HEK293T (cell line): ENCODE data around the gene NXN.
"Not testable (repeated sequence)": the region's sequence is repeated elsewhere in the genome, so short reads cannot be mapped to it uniquely, and the experiment has no call there.

ENCODE experiments used
- CTCF ChIA-PET: fragments of 350-600 bp; formaldehyde crosslinking; extraction: SDS; loops from one replicate; lab custom pipeline; 2021; ENCODE audit warnings: antibody characterized with exemption, inconsistent platforms; lab: Yijun Ruan, JAX
- POLR2A ChIA-PET: fragments of 350-600 bp; formaldehyde crosslinking; extraction: SDS; loops from one replicate; lab custom pipeline; 2020; ENCODE audit warnings: antibody characterized with exemption, inconsistent platforms; lab: Yijun Ruan, JAX
- DNase-seq: peaks from one replicate; pipeline ENCODE4 v3.0.0; 2012; ENCODE audit warnings: mixed read lengths; ENCODE audit errors: extremely low spot score
- ARNT ChIP-seq: fragments of 450-650 bp; IDR thresholded peaks from 2 replicates; pipeline ENCODE4 v1.6.1; 2017; ENCODE audit warnings: mild to moderate bottlenecking
- BHLHE40 ChIP-seq: fragments of 450-650 bp; IDR thresholded peaks from 2 replicates; pipeline ENCODE4 v1.6.1; 2016; ENCODE audit warnings: mild to moderate bottlenecking, moderate library complexity, borderline replicate concordance
- CTBP1 ChIP-seq: fragments of 450-650 bp; IDR thresholded peaks from 2 replicates; pipeline ENCODE4 v1.6.1; 2016; ENCODE audit warnings: borderline replicate concordance
- ELF4 ChIP-seq: fragments of 450-650 bp; IDR thresholded peaks from 2 replicates; pipeline ENCODE4 v1.6.1; 2017; ENCODE audit warnings: antibody characterized with exemption
- FOXA1 ChIP-seq: fragments of 450-650 bp; IDR thresholded peaks from 2 replicates; pipeline ENCODE4 v1.6.1; 2016; ENCODE audit warnings: mild to moderate bottlenecking
- FOXK2 ChIP-seq: fragments of 450-650 bp; IDR thresholded peaks from 2 replicates; pipeline ENCODE4 v1.6.1; 2016; ENCODE audit warnings: mild to moderate bottlenecking
- FOXM1 ChIP-seq: fragments of 450-650 bp; IDR thresholded peaks from 2 replicates; pipeline ENCODE4 v1.6.1; 2017; ENCODE audit warnings: mild to moderate bottlenecking, borderline replicate concordance
- HDGF ChIP-seq: fragments of 450-650 bp; IDR thresholded peaks from 2 replicates; pipeline ENCODE4 v1.6.1; 2017; ENCODE audit warnings: antibody characterized with exemption, borderline replicate concordance
- L3MBTL2 ChIP-seq: fragments of 450-650 bp; conservative IDR thresholded peaks from 2 replicates; pipeline ENCODE4 v1.6.1; 2016; ENCODE audit warnings: mild to moderate bottlenecking
- LEF1 ChIP-seq: fragments of 450-650 bp; IDR thresholded peaks from 2 replicates; pipeline ENCODE4 v1.6.1; 2017; ENCODE audit warnings: mild to moderate bottlenecking, borderline replicate concordance
- NFRKB ChIP-seq: fragments of 450-650 bp; IDR thresholded peaks from 2 replicates; pipeline ENCODE4 v1.6.1; 2016; ENCODE audit warnings: mild to moderate bottlenecking, moderate library complexity
- PKNOX1 ChIP-seq: fragments of 450-650 bp; IDR thresholded peaks from 2 replicates; pipeline ENCODE4 v1.6.1; 2016
- SP1 ChIP-seq: fragments of 450-650 bp; IDR thresholded peaks from 2 replicates; pipeline ENCODE4 v1.6.1; 2017
- SUZ12 ChIP-seq: fragments of 450-650 bp; IDR thresholded peaks from 2 replicates; pipeline ENCODE4 v1.6.1; 2016; ENCODE audit warnings: mild to moderate bottlenecking
- TARDBP ChIP-seq: fragments of 450-650 bp; IDR thresholded peaks from 2 replicates; pipeline ENCODE4 v1.6.1; 2016
- ZNF384 ChIP-seq: fragments of 450-650 bp; IDR thresholded peaks from 2 replicates; pipeline ENCODE4 v1.6.1; 2016

NXN gene

GRCh38 chr17:872855-873254, 106.7 kb downstream of the NXN start:
- CTCF ChIA-PET = no interaction called here
- POLR2A ChIA-PET = no interaction called here
- TF ChIP-seq PKNOX1 = no peak
- no peak for TF ChIP-seq HDGF
- TF ChIP-seq TARDBP = no peak
- TF ChIP-seq FOXK2 = no peak
- no peak for TF ChIP-seq NFRKB
- no peak for TF ChIP-seq CTBP1
- no peak for TF ChIP-seq BHLHE40
- no peak for TF ChIP-seq LEF1
- TF ChIP-seq ELF4 = no peak
- no peak for TF ChIP-seq SUZ12
- no peak for TF ChIP-seq FOXA1
- no peak for TF ChIP-seq SP1
- no peak for TF ChIP-seq FOXM1
- TF ChIP-seq L3MBTL2 = no peak
- no peak for TF ChIP-seq ARNT
- TF ChIP-seq ZNF384 = no peak
- DNase-seq = no peak

GRCh38 chr17:871751-872519, 107.6 kb downstream of the NXN start:
- ChIA-PET CTCF (interaction anchor here (0.6 to 1.0 kb wide), 2 partner anchors 7 to 74 kb away, joined by 3 to 5 read pairs; no protein-coding TSS in a partner anchor), POLR2A (no interaction called here)
- no peak for TF ChIP-seq LEF1
- TF ChIP-seq CTBP1 = no peak
- TF ChIP-seq PKNOX1 = peak; percentile 93
- TF ChIP-seq TARDBP = no peak
- no peak for TF ChIP-seq ARNT
- DNase-seq = no peak

- ChIA-PET CTCF (interaction anchor here (0.6 kb wide), 1 partner anchor 16 kb away, joined by 4 read pairs; no protein-coding TSS in a partner anchor), POLR2A (no interaction called here)
- TF ChIP-seq SUZ12 (no peak), FOXK2 (no peak), CTBP1 (no peak), ELF4 (no peak), FOXM1 (no peak), HDGF (no peak), BHLHE40 (no peak)
- DNase-seq = no peak
These were observed 109.7 kb downstream of the NXN start for GRCh38 chr17:869567-870525.

- CTCF ChIA-PET = interaction anchor here (0.6 kb wide), 1 partner anchor 16 kb away, joined by 4 read pairs; no protein-coding TSS in a partner anchor
- DNase-seq = no peak
- TF ChIP-seq HDGF (no peak), ELF4 (no peak), PKNOX1 (no peak), LEF1 (no peak)
- POLR2A ChIA-PET = interaction anchor here (0.7 kb wide), 1 partner anchor 559 kb away, joined by 5 read pairs; no protein-coding TSS in a partner anchor
These were observed 110.5 kb downstream of the NXN start for GRCh38 chr17:869086-869485.

- CTCF ChIA-PET = no interaction called here
- TF ChIP-seq CTBP1 = no peak
- no peak for TF ChIP-seq BHLHE40
- TF ChIP-seq SUZ12 = no peak
- no peak for TF ChIP-seq FOXK2
- no peak for TF ChIP-seq ELF4
- no peak for TF ChIP-seq ZNF384
- no peak for TF ChIP-seq FOXM1
- no peak for TF ChIP-seq NFRKB
- TF ChIP-seq PKNOX1 = no peak
- TF ChIP-seq SP1 = no peak
- no peak for TF ChIP-seq LEF1
- TF ChIP-seq ARNT = no peak
- TF ChIP-seq HDGF = no peak
- TF ChIP-seq TARDBP = no peak
- no peak for TF ChIP-seq FOXA1
- no peak for TF ChIP-seq L3MBTL2
- DNase-seq = no peak
- POLR2A ChIA-PET = no interaction called here
These were observed 111.6 kb downstream of the NXN start for GRCh38 chr17:867896-868489.

GRCh38 chr17:867238-867637, 112.3 kb downstream of the NXN start:
- DNase-seq, CTCF ChIA-PET, POLR2A ChIA-PET: not testable (repeated sequence)
